ENCODE measurements around the gene PCGF5.

The PCGF5 gene

GRCh38 chr10:91200314-91201212, 19.9 kb upstream of the PCGF5 start:
- Histone ChIP-seq H3K27ac (replicated peaks) (no peak overlapping the region), H3K4me3 (replicated peaks; ENCODE audit: insufficient read depth, low read length) (no peak overlapping the region), H3K27me3 (ENCODE audit: insufficient read depth, poor library complexity, severe bottlenecking) (peaks cover 7% of the 10 kb centered on the region)
- no peak for TF ChIP-seq CTCF (IDR thresholded peaks at IDR 0.05; ENCODE audit: insufficient read depth, low read length)
- TF ChIP-seq GABPA (IDR thresholded peaks at IDR 0.05; ENCODE audit: low read depth), result no peak
- TF ChIP-seq POLR2AphosphoS5 (IDR thresholded peaks at IDR 0.05; ENCODE audit: low read depth), result no peak
- TF ChIP-seq REST (IDR thresholded peaks at IDR 0.05; ENCODE audit: insufficient replicate concordance, low read depth), result no peak
- TF ChIP-seq SPI1 (IDR thresholded peaks at IDR 0.05; ENCODE audit: borderline replicate concordance, low read depth), result no peak
- no peak for DNase-seq (ENCODE audit: low read depth in 1 of 2, low spot score in 1 of 2)

- DNase-seq (ENCODE audit: low read depth in 1 of 2, low spot score in 1 of 2), result no peak
- H3K27ac ChIP-seq (replicated peaks), result no peak overlapping the region
- TF ChIP-seq POLR2AphosphoS5 (IDR thresholded peaks at IDR 0.05; ENCODE audit: low read depth), result no peak
- TF ChIP-seq CTCF (IDR thresholded peaks at IDR 0.05; ENCODE audit: insufficient read depth, low read length), result no peak
- TF ChIP-seq SPI1 (IDR thresholded peaks at IDR 0.05; ENCODE audit: borderline replicate concordance, low read depth), result no peak
- TF ChIP-seq REST (IDR thresholded peaks at IDR 0.05; ENCODE audit: insufficient replicate concordance, low read depth), result no peak
- TF ChIP-seq GABPA (IDR thresholded peaks at IDR 0.05; ENCODE audit: low read depth), result no peak
- H3K27me3 ChIP-seq (ENCODE audit: insufficient read depth, poor library complexity, severe bottlenecking), result peaks cover 7% of the 10 kb centered on the region
- no peak overlapping the region for H3K4me3 ChIP-seq (replicated peaks; ENCODE audit: insufficient read depth, low read length)
Observed at GRCh38 chr10:91201213-91201996, 19.1 kb upstream of the PCGF5 start.

DNA sequence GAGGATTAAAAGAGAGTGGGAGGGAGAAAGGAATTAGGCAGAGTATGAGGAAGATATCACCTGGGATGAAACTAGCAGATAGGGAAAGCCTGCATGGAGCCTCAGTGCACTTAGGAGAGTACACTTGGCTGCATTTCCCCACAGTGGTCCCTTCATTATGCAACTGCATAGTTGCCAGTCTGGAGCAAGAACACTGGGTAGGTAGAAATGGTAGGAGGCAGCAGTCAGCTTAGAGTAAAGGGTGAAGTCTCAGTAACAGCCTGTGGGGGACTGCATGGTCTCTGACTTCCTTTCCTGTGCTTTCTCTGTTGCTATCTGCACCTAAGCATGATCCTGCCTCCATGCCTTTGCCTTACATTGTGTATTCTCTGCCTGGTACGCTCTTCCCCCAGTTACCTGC, 14.0 kb upstream of the PCGF5 start:
- no peak for DNase-seq (ENCODE audit: low read depth in 1 of 2, low spot score in 1 of 2)
- Histone ChIP-seq H3K27ac (replicated peaks) (no peak overlapping the region), H3K4me3 (replicated peaks; ENCODE audit: insufficient read depth, low read length) (no peak overlapping the region)

More for the DNA sequence above, 14.0 kb upstream of the PCGF5 start:
- no peak for TF ChIP-seq REST (IDR thresholded peaks at IDR 0.05; ENCODE audit: insufficient replicate concordance, low read depth)
- H3K27me3 ChIP-seq (ENCODE audit: insufficient read depth, poor library complexity, severe bottlenecking), result peaks cover 7% of the 10 kb centered on the region

Measured in HL-60 (cell line).